Pulmonary artery endothelial cell (primary cell): ENCODE results near the gene MRPL3. TPM values are rescaled to one million over a fixed set of nuclear protein-coding genes. Genes with fewer than 3 reads are reported as not detected.

Experiments used
- DNase-seq: peaks from one replicate; pipeline ENCODE4 v3.0.0-alpha.2; 2011; ENCODE audit warnings: low read depth, low spot score
- total RNA-seq: library from RNA; depleted of rRNA; stranded (reverse); fragments of >200 nt; gene quantifications from 2 replicates; pipeline ENCODE4 v1.2.3, GENCODE V29; 2014

The MRPL3 gene
- total RNA-seq, 1 donor from 2014 or later: 116 TPM

DNA sequence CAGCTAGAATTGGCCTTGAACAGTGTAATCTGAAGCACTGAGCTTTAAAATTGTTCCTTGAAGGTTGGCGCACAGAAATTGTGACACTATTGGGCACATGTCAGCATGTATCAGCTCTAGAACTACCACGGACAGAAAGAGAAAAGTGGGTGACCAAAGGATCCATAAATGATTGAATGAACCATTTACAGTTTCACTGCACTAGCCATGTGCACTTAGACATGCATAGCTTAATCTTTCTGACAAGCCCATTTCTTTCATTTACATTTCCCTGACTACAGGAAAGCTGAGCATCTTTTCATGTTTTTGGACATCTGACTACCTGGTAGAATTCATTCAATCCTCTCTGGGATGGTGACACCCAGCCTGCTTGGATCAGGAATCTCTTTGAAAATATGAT, 85.0 kb downstream of the MRPL3 start:
- DNase-seq: no peak

Other genes with a start within 250 kb of the MRPL3 start
- gene NUDT16, start 121.2 kb downstream of the MRPL3 start, total RNA-seq: 24.5 and 24.6 TPM in 2 replicates